Pancreas (tissue), 10 donors: ENCODE data around the gene TTLL4. TPM values are rescaled to one million over a fixed set of nuclear protein-coding genes. Genes with fewer than 3 reads are reported as not detected.

Experiments
- ATAC-seq, 4 donors: fragments of 200-7000 bp; cut with Tn5 transposase; one replicate each; pipeline versions ENCODE4 v1.8.0 to v1.9.1; 2020; ENCODE audit warnings: mild to moderate bottlenecking in 4 of 4, moderate library complexity in 4 of 4
- DNase-seq, 6 donors: peaks; one replicate each; pipeline ENCODE4 v3.0.0-alpha.2; 2020
- FAIRE-seq: peaks from 2 replicates; lab custom pipeline; 2012; peaks lifted over from hg19 to GRCh38; lab: Jason Lieb, UNC
- H3K27ac ChIP-seq, 4 donors: fragments of 200-600 bp; sonication (generic); 1 replicate in 3 of 4; 2 replicates in 1 of 4; pipeline versions ENCODE4 v1.5.0 to v1.8.0; 2020
- H3K27me3 ChIP-seq, 4 donors: fragments of 200-600 bp; one replicate each; pipeline ENCODE4 v1.8.0; 2021
- H3K36me3 ChIP-seq, 3 donors: fragments of 200-600 bp; sonication (generic) in 1 of 3; one replicate each; pipeline versions ENCODE4 v1.5.0 to v1.8.0; 2020 to 2021
- H3K4me1 ChIP-seq, 3 donors: fragments of 200-600 bp; one replicate each; pipeline ENCODE4 v1.8.0; 2021
- H3K4me3 ChIP-seq, 4 donors: fragments of 200-600 bp; sonication (generic) in 2 of 4; one replicate each; pipeline versions ENCODE4 v1.5.0 to v1.8.0; 2020 to 2021
- H3K9me3 ChIP-seq, 4 donors: fragments of 200-600 bp; one replicate each; pipeline ENCODE4 v1.8.0; 2021
- CTCF ChIP-seq, 4 donors: fragments of 200-600 bp; sonication (generic) in 3 of 4; IDR thresholded peaks; one replicate each; pipeline versions ENCODE4 v1.5.0 to v1.8.0; 2021; ENCODE audit warnings: antibody characterized with exemption in 4 of 4
- WGBS, 2 donors: extraction: QIAGEN DNeasy Blood & Tissue Kit; methylation state at CpG; one replicate each; pipeline ENCODE4 v1.1.7; 2013; 5-methylcytosine and 5-hydroxymethylcytosine counted together
- intact Hi-C, 3 donors: fragments of 100-400 bp; cut with DNase I; formaldehyde crosslinking; loops; one replicate each; pipeline versions ENCODE4 v1.11.1 to v1.14.2; 2022
- polyA plus RNA-seq, 2 donors: library from polyadenylated mRNA; stranded (reverse); fragments of 200-250 nt; gene quantifications; one replicate each; pipeline ENCODE4 v1.2.3, GENCODE V29; 2013
- total RNA-seq, 6 donors: library from RNA; stranded (reverse); fragmentation: NEBNext Ultra II Directional in 4 of 6; extraction: Animal tissue kit (Norgen Biotek cat#: 25700) in 4 of 6; gene quantifications; one replicate each; pipeline versions ENCODE4 v1.2.1 to v1.2.4, GENCODE V29; 2021 to 2023
- donor health status: healthy with polysubstance abuse.
- donor health status: DM: no; HTN: no; CAD: no; lungs with moderate emphysema.
- donor health status: DM: no; HTN: no; CAD: no.
- donor health status: control.
- donor health status: control.
- donor health status: Bipolar disorder and iron deficiency.
- donor health status: DM: yes; HTN: yes; CAD: no.
- donor health status: DM: no; HTN: no; CAD: no.
- donor health status: DM: no; HTN: no; CAD: no.
- donor health status: DM: yes; HTN: yes; CAD: no.

The TTLL4 gene
- total and polyA plus RNA-seq, 8 donors = 12.0 to 25.3 (median 16.0) TPM

- Histone ChIP-seq H3K27ac (peak overlapping the region in 2 of 4 donors; percentile 13 to 49), H3K4me1 (no peaks in the 10 kb centered on the region), H3K36me3 (peaks cover 0 to 17% (median 10%) of the 10 kb centered on the region in 3 donors), H3K27me3 (no peaks in the 10 kb centered on the region), H3K9me3 (no peaks in the 10 kb centered on the region), H3K4me3 (no peak overlapping the region)
- peak in 1 of 4 donors; percentile 9 for ATAC-seq
- WGBS, 2 donors = 95 to 96% methylated on average over 8 of the region's 8 CpGs
- no peak for DNase-seq
- no peak for FAIRE-seq
- intact Hi-C loops = no loop called here
- TF ChIP-seq CTCF (IDR thresholded peaks at IDR 0.05) = no peak
Observed at GRCh38 chr2:218734190-218734975, 23.7 kb downstream of the TTLL4 start.

- H3K4me1 ChIP-seq = no peaks in the 10 kb centered on the region
- FAIRE-seq (no peak), DNase-seq (no peak), ATAC-seq (no peak)
- no peak overlapping the region for H3K4me3 ChIP-seq
- H3K27ac ChIP-seq = no peak overlapping the region
- intact Hi-C loops = no loop called here
- H3K9me3 ChIP-seq = no peaks in the 10 kb centered on the region
- peaks cover 4 to 21% (median 10%) of the 10 kb centered on the region in 3 donors for H3K36me3 ChIP-seq
- WGBS, 2 donors = 67 to 71% methylated on average over 2 of the region's 2 CpGs
- no peaks in the 10 kb centered on the region for H3K27me3 ChIP-seq
- no peak for TF ChIP-seq CTCF (IDR thresholded peaks at IDR 0.05)
Observed at GRCh38 chr2:218736531-218736930, 25.9 kb downstream of the TTLL4 start.

- Histone ChIP-seq H3K9me3 (no peaks in the 10 kb centered on the region), H3K27me3 (no peaks in the 10 kb centered on the region), H3K4me1 (no peaks in the 10 kb centered on the region), H3K27ac (no peak overlapping the region), H3K4me3 (no peak overlapping the region), H3K36me3 (peaks cover 4 to 26% (median 8%) of the 10 kb centered on the region in 3 donors)
- no peak for FAIRE-seq
- intact Hi-C loops = no loop called here
- no peak for ATAC-seq
- no peak for DNase-seq
- no peak for TF ChIP-seq CTCF (IDR thresholded peaks at IDR 0.05)
- 75 to 83% methylated on average over 6 of the region's 6 CpGs for WGBS, 2 donors
Observed at GRCh38 chr2:218743068-218743467, 32.4 kb downstream of the TTLL4 start.

GRCh38 chr2:218744615-218745014 lies 34.0 kb downstream of the TTLL4 start:
- Histone ChIP-seq H3K27me3 (no peaks in the 10 kb centered on the region), H3K4me3 (no peak overlapping the region), H3K27ac (peak overlapping the region in 2 of 4 donors; percentile 74 to 75), H3K9me3 (no peaks in the 10 kb centered on the region), H3K36me3 (peaks cover 4 to 32% (median 11%) of the 10 kb centered on the region in 3 donors), H3K4me1 (no peaks in the 10 kb centered on the region)
- WGBS, 2 donors = 74 to 78% methylated on average over 3 of the region's 3 CpGs
- intact Hi-C loops = no loop called here
- FAIRE-seq (no peak), DNase-seq (no peak), ATAC-seq (peak in 1 of 4 donors; percentile 40)
- TF ChIP-seq CTCF (IDR thresholded peaks at IDR 0.05) = no peak

GRCh38 chr2:218745160-218745558 lies 34.5 kb downstream of the TTLL4 start:
- intact Hi-C loops = no loop called here
- no peak overlapping the region for H3K4me3 ChIP-seq
- no peaks in the 10 kb centered on the region for H3K27me3 ChIP-seq
- FAIRE-seq (no peak), ATAC-seq (peak in 3 of 4 donors; percentile 17 to 74 (median 74)), DNase-seq (peak in 1 of 6 donors; percentile 43)
- 59 to 78% methylated on average over 5 of the region's 5 CpGs for WGBS, 2 donors
- no peak for TF ChIP-seq CTCF (IDR thresholded peaks at IDR 0.05)
- H3K36me3 ChIP-seq = peaks cover 4 to 38% (median 13%) of the 10 kb centered on the region in 3 donors
- H3K27ac ChIP-seq = peak overlapping the region in 3 of 4 donors; percentile 49 to 75 (median 74)
- no peaks in the 10 kb centered on the region for H3K4me1 ChIP-seq
- no peaks in the 10 kb centered on the region for H3K9me3 ChIP-seq
